WTC11 (cell line): ENCODE results near the gene C2orf92.

Source experiments
- CTCF ChIP-seq: fragments of 200-600 bp; IDR thresholded peaks from 2 replicates; pipeline ENCODE4 v1.8.0; 2022; ENCODE audit warnings: antibody characterized with exemption
- GABPB1 ChIP-seq: sonication (generic); formaldehyde crosslinking; IDR thresholded peaks from 2 replicates; pipeline ENCODE4 v1.8.1; 2023; ENCODE audit warnings: mild to moderate bottlenecking, missing genetic modification reagents
- PRRX2 ChIP-seq: fragments of 250-450 bp; sonication (Bioruptor Pico); IDR thresholded peaks from 2 replicates; pipeline ENCODE4 v1.8.0; 2021; ENCODE audit warnings: mild to moderate bottlenecking
- TCF7 ChIP-seq: sonication (generic); formaldehyde crosslinking; IDR thresholded peaks from 2 replicates; pipeline ENCODE4 v1.8.0; 2022; ENCODE audit warnings: mild to moderate bottlenecking, low read depth, missing genetic modification reagents, moderate library complexity
- TP53 ChIP-seq: sonication (generic); formaldehyde crosslinking; IDR thresholded peaks from 2 replicates; pipeline ENCODE4 v1.8.1; 2023; ENCODE audit warnings: mild to moderate bottlenecking, missing genetic modification reagents
- ZNF121 ChIP-seq: sonication (generic); formaldehyde crosslinking; IDR thresholded peaks from 2 replicates; pipeline ENCODE4 v1.8.0; 2023; ENCODE audit warnings: missing genetic modification reagents
- ZNF138 ChIP-seq: sonication (generic); formaldehyde crosslinking; conservative IDR thresholded peaks from 2 replicates; pipeline ENCODE4 v1.8.1; 2022; ENCODE audit warnings: mild to moderate bottlenecking, moderate library complexity, missing genetic modification reagents
- ZNF416 ChIP-seq: fragments of 250-450 bp; sonication (Bioruptor Pico); IDR thresholded peaks from 2 replicates; pipeline ENCODE4 v1.9.0; 2021; ENCODE audit warnings: mild to moderate bottlenecking, inconsistent platforms
- ZNF512 ChIP-seq: sonication (generic); formaldehyde crosslinking; IDR thresholded peaks from 2 replicates; pipeline ENCODE4 v1.8.1; 2022; ENCODE audit warnings: missing genetic modification reagents, borderline replicate concordance
- TF ChIP-seq, protein P1 (sequence below): sonication (generic); formaldehyde crosslinking; conservative IDR thresholded peaks from 2 replicates; pipeline ENCODE4 v1.8.1; 2022; ENCODE audit warnings: mild to moderate bottlenecking, missing genetic modification reagents
- TF ChIP-seq, protein P2 (sequence below): sonication (generic); formaldehyde crosslinking; conservative IDR thresholded peaks from 2 replicates; pipeline ENCODE4 v1.8.1; 2023; ENCODE audit warnings: mild to moderate bottlenecking, low read depth, missing genetic modification reagents, moderate library complexity

GRCh38 chr2:97658691-97659157 is 10.8 kb upstream of the C2orf92 start:
- TF ChIP-seq, protein P1, sequence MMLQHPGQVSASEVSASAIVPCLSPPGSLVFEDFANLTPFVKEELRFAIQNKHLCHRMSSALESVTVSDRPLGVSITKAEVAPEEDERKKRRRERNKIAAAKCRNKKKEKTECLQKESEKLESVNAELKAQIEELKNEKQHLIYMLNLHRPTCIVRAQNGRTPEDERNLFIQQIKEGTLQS (CRISPR knock-in tag) = no peak
- TF ChIP-seq ZNF121 (CRISPR knock-in tag) (no peak), CTCF (no peak), TP53 (CRISPR knock-in tag) (no peak), PRRX2 (no peak), GABPB1 (CRISPR knock-in tag) (no peak), ZNF416 (no peak), TCF7 (CRISPR knock-in tag) (no peak), ZNF138 (no peak), ZNF512 (no peak)
- TF ChIP-seq, protein P2, sequence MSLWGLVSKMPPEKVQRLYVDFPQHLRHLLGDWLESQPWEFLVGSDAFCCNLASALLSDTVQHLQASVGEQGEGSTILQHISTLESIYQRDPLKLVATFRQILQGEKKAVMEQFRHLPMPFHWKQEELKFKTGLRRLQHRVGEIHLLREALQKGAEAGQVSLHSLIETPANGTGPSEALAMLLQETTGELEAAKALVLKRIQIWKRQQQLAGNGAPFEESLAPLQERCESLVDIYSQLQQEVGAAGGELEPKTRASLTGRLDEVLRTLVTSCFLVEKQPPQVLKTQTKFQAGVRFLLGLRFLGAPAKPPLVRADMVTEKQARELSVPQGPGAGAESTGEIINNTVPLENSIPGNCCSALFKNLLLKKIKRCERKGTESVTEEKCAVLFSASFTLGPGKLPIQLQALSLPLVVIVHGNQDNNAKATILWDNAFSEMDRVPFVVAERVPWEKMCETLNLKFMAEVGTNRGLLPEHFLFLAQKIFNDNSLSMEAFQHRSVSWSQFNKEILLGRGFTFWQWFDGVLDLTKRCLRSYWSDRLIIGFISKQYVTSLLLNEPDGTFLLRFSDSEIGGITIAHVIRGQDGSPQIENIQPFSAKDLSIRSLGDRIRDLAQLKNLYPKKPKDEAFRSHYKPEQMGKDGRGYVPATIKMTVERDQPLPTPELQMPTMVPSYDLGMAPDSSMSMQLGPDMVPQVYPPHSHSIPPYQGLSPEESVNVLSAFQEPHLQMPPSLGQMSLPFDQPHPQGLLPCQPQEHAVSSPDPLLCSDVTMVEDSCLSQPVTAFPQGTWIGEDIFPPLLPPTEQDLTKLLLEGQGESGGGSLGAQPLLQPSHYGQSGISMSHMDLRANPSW = no peak
